ENCODE data around the gene TMEM120A. TPM values are rescaled to one million over a fixed set of nuclear protein-coding genes. Genes with fewer than 3 reads are reported as not detected.

TMEM120A gene
- total RNA-seq, 6 experiments from 2014 or later = 35.5 to 47.3 (median 37.2) TPM

- Mint-ChIP-seq H3K9me3 (no peaks in the 10 kb centered on the region), H3K4me3 (no peak overlapping the region), H3K27ac (peak overlapping the region; percentile 64), H3K4me1 (ENCODE audit: low read depth) (peaks cover 33% of the 10 kb centered on the region), H3K27me3 (ENCODE audit: insufficient read depth) (no peaks in the 10 kb centered on the region), H3K36me3 (ENCODE audit: low read depth) (peaks cover 13% of the 10 kb centered on the region)
- peak; percentile 47 for DNase-seq
- no peak for TF ChIP-seq CTCF (IDR thresholded peaks at IDR 0.05)
Observed at GRCh38 chr7:75943864-75944263, 50.5 kb downstream of the TMEM120A start.

- Mint-ChIP-seq H3K9me3 (peaks cover 8% of the 10 kb centered on the region), H3K4me3 (no peak overlapping the region), H3K27ac (peak overlapping the region; percentile 96), H3K27me3 (ENCODE audit: insufficient read depth) (no peaks in the 10 kb centered on the region), H3K36me3 (ENCODE audit: low read depth) (peaks cover 22% of the 10 kb centered on the region), H3K4me1 (ENCODE audit: low read depth) (peaks cover 33% of the 10 kb centered on the region)
- TF ChIP-seq CTCF (IDR thresholded peaks at IDR 0.05) = no peak
- no peak for DNase-seq
Observed at GRCh38 chr7:75938921-75939320, 55.5 kb downstream of the TMEM120A start.

- peaks cover 29% of the 10 kb centered on the region for H3K4me1 Mint-ChIP-seq (ENCODE audit: low read depth)
- peaks cover 13% of the 10 kb centered on the region for H3K9me3 Mint-ChIP-seq
- H3K27ac Mint-ChIP-seq = peak overlapping the region; percentile 96
Observed at GRCh38 chr7:75937958-75938786, 56.2 kb downstream of the TMEM120A start.

More at GRCh38 chr7:75937958-75938786, 56.2 kb downstream of the TMEM120A start:
- H3K4me3 Mint-ChIP-seq = peak overlapping the region; percentile 21
- H3K36me3 Mint-ChIP-seq (ENCODE audit: low read depth) = peaks cover 27% of the 10 kb centered on the region
- no peak for TF ChIP-seq CTCF (IDR thresholded peaks at IDR 0.05)
- DNase-seq = peak; percentile 94
- no peaks in the 10 kb centered on the region for H3K27me3 Mint-ChIP-seq (ENCODE audit: insufficient read depth)

Other genes starting within 250 kb of the TMEM120A start
- gene CCL26, start 222.4 kb downstream of the TMEM120A start, total RNA-seq (2021; fragmentation: NEBNext Ultra II Directional; extraction: Animal tissue kit (Norgen Biotek cat#: 25700)) = 1 to 10 TPM; 2.9 to 6.3 (median 4.4) TPM
- not detected for gene CCL24, start 180.8 kb downstream of the TMEM120A start, total RNA-seq (2021; fragmentation: NEBNext Ultra II Directional; extraction: Animal tissue kit (Norgen Biotek cat#: 25700))
- gene RHBDD2, start 115.6 kb downstream of the TMEM120A start, total RNA-seq (2021; fragmentation: NEBNext Ultra II Directional; extraction: Animal tissue kit (Norgen Biotek cat#: 25700)) = 10 to 100 TPM; 44.1 to 57.3 (median 47.3) TPM
- gene POR, start 79.4 kb downstream of the TMEM120A start, total RNA-seq (2021; fragmentation: NEBNext Ultra II Directional; extraction: Animal tissue kit (Norgen Biotek cat#: 25700)) = 10 to 100 TPM; 48.2 to 69.3 (median 49.4) TPM
- 10 to 100 TPM; 29.6 to 38.3 (median 32.0) TPM for gene STYXL1, start 53.4 kb upstream of the TMEM120A start, total RNA-seq (2021; fragmentation: NEBNext Ultra II Directional; extraction: Animal tissue kit (Norgen Biotek cat#: 25700))
- gene MDH2, start 53.5 kb upstream of the TMEM120A start, total RNA-seq (2021; fragmentation: NEBNext Ultra II Directional; extraction: Animal tissue kit (Norgen Biotek cat#: 25700)) = 100 to 1,000 TPM; 208 to 255 (median 243) TPM
- under 1 TPM in 5 of 6 experiments, not detected in 1; 0.09 to 0.23 (median 0.18) TPM for gene SRRM3, start 207.3 kb upstream of the TMEM120A start, total RNA-seq (2021; fragmentation: NEBNext Ultra II Directional; extraction: Animal tissue kit (Norgen Biotek cat#: 25700))